ENCODE measurements around the gene CYP4Z1. TPM values are rescaled to one million over a fixed set of nuclear protein-coding genes. Genes with fewer than 3 reads are reported as not detected.
"Not testable (repeated sequence)": the region's sequence is repeated elsewhere in the genome, so short reads cannot be mapped to it uniquely, and the experiment has no call there.

The CYP4Z1 gene
- total RNA-seq, 3 donors from 2014 or later: 16.2 to 26.5 (median 19.2) TPM

DNA sequence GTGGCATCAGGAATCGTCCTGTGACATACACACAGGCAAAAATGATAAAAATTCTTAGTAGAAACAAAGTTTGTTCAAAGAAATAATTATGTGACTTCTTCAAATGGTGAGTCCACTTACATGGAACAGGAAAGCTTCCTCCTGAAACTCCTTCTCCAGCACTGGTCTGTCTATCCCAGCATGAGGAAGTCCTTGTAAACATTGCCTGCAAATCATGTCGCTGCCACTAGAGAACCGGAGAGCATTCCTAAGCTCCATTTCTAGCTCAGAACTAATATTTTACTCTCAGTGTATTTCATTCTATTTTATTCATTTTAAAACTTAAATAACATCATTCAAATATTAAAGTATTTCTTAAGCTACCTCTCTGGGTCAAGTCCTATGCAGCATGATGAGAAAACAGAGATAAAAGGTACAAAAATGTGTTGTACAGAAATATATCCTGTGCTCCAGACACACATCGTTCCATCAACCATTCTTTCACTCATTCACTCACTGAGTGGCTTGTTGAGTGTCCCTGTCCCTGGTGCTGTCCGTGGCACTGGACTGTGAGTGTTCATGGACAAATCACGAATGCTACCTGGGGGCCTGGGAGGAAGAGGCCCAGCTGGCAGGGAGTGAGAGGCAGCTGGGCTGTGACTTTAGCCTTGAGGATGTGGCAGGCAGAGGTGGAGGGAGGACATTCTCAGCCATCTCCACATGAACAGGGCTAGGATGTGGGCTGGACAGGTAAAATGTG lies 80.2 kb downstream of the CYP4Z1 start:
- no peak overlapping the region for H3K27ac ChIP-seq
- no peak overlapping the region for H3K4me3 ChIP-seq
- H3K9me3 ChIP-seq: no peaks in the 10 kb centered on the region
- H3K4me1 ChIP-seq: no peaks in the 10 kb centered on the region
- TF ChIP-seq POLR2A (IDR thresholded peaks at IDR 0.05): no peak
- no peak for TF ChIP-seq POLR2AphosphoS5 (IDR thresholded peaks at IDR 0.05)
- TF ChIP-seq, protein P1, sequence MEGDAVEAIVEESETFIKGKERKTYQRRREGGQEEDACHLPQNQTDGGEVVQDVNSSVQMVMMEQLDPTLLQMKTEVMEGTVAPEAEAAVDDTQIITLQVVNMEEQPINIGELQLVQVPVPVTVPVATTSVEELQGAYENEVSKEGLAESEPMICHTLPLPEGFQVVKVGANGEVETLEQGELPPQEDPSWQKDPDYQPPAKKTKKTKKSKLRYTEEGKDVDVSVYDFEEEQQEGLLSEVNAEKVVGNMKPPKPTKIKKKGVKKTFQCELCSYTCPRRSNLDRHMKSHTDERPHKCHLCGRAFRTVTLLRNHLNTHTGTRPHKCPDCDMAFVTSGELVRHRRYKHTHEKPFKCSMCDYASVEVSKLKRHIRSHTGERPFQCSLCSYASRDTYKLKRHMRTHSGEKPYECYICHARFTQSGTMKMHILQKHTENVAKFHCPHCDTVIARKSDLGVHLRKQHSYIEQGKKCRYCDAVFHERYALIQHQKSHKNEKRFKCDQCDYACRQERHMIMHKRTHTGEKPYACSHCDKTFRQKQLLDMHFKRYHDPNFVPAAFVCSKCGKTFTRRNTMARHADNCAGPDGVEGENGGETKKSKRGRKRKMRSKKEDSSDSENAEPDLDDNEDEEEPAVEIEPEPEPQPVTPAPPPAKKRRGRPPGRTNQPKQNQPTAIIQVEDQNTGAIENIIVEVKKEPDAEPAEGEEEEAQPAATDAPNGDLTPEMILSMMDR (IDR thresholded peaks at IDR 0.05): no peak
- H3K27me3 ChIP-seq: no peaks in the 10 kb centered on the region
- intact Hi-C loops (cut with DNase I; ENCODE audit: low total_unique reads): no loop called here
- no peaks in the 10 kb centered on the region for H3K36me3 ChIP-seq
- no peak for DNase-seq (ENCODE audit: low spot score in 2 of 2)

DNA sequence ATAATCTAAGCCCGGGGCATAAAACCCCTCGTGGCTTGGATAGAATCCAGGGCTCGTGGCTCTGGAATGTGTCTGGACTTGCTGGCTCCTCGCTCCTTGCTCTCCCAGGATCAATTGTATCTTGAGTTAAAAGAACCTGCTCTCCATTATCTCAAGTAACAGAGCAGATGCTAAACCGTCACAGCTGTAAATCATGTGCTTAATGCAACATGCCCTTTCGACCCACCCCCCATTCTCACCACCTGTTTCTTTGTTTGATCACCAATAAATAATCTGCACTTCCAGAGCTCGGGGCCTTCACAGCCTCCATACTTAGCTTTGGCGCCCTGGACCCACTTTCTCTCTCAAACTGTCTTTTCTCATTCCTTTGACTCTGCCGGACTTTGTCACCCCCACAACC lies 82.1 kb downstream of the CYP4Z1 start:
- H3K9me3 ChIP-seq; H3K4me1 ChIP-seq; DNase-seq (ENCODE audit: low spot score in 2 of 2); H3K4me3 ChIP-seq; H3K27ac ChIP-seq; intact Hi-C loops (cut with DNase I; ENCODE audit: low total_unique reads); H3K36me3 ChIP-seq; H3K27me3 ChIP-seq: not testable (repeated sequence)

DNA sequence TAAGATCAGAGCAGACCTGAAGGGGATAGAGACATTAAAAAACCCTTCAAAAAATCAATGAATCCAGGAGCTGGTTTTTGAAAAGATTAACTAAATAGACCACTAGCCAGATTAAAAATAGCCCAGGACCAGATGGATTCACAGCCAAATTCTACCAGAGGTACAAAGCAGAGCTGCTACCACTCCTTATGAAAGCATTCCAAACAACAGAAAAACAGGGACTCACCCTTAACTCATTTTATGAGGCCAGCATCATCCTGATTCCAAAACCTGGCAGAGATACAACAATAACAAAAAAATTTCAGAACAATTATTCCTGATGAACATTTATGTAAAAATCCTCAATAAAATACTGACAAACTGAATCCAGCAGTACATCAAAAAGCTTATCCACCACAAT lies 89.4 kb downstream of the CYP4Z1 start:
- H3K4me3 ChIP-seq; H3K27ac ChIP-seq; DNase-seq (ENCODE audit: low spot score in 2 of 2); H3K4me1 ChIP-seq; H3K27me3 ChIP-seq; H3K9me3 ChIP-seq; intact Hi-C loops (cut with DNase I; ENCODE audit: low total_unique reads); H3K36me3 ChIP-seq: not testable (repeated sequence)

DNA sequence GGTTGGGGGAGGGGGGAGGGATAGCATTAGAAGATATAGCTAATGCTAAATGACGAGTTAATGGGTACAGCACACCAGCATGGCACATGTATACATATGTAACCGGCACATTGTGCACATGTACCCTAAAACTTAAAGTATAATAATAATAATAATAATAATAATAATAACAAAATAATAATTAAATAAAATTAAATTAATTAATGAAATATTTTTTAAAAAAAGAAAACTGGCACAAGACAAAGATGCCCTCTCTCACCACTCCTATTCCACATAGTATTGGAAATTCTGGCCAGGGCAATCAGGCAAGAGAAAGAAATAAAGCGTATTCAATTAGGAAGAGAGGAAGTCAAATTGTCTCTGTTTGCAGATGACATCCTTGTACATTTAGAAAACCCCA lies 90.9 kb downstream of the CYP4Z1 start:
- H3K27ac ChIP-seq; H3K27me3 ChIP-seq; H3K4me3 ChIP-seq; H3K36me3 ChIP-seq; H3K4me1 ChIP-seq; intact Hi-C loops (cut with DNase I; ENCODE audit: low total_unique reads); H3K9me3 ChIP-seq; DNase-seq (ENCODE audit: low spot score in 2 of 2): not testable (repeated sequence)

DNA sequence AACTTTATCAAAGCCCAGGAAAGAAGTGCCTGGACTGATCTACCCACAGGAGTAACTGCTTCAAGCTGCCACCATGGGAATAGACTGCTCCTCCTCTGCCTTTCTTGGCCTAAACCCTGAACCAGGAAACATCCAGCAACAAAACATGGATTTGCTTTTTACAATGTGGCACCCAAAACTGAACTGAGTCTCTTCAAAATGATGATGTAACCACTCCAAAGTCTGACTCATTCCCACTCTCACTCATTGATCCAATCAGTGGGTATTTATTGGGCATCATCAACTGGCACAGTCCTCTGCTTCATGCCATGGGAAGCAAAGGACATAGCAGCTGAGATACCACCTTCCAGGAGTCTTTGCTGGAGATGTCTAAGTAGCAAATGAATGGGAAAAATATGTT lies 93.7 kb downstream of the CYP4Z1 start:
- DNase-seq (ENCODE audit: low spot score in 2 of 2): no peak
- Histone ChIP-seq H3K27me3 (no peaks in the 10 kb centered on the region), H3K4me3 (no peak overlapping the region), H3K36me3 (no peaks in the 10 kb centered on the region), H3K9me3 (no peaks in the 10 kb centered on the region), H3K27ac (no peak overlapping the region), H3K4me1 (no peaks in the 10 kb centered on the region)
- TF ChIP-seq POLR2A (IDR thresholded peaks at IDR 0.05): no peak
- TF ChIP-seq, protein P1 (IDR thresholded peaks at IDR 0.05): no peak
- TF ChIP-seq POLR2AphosphoS5 (IDR thresholded peaks at IDR 0.05): no peak
- intact Hi-C loops (cut with DNase I; ENCODE audit: low total_unique reads): no loop called here

DNA sequence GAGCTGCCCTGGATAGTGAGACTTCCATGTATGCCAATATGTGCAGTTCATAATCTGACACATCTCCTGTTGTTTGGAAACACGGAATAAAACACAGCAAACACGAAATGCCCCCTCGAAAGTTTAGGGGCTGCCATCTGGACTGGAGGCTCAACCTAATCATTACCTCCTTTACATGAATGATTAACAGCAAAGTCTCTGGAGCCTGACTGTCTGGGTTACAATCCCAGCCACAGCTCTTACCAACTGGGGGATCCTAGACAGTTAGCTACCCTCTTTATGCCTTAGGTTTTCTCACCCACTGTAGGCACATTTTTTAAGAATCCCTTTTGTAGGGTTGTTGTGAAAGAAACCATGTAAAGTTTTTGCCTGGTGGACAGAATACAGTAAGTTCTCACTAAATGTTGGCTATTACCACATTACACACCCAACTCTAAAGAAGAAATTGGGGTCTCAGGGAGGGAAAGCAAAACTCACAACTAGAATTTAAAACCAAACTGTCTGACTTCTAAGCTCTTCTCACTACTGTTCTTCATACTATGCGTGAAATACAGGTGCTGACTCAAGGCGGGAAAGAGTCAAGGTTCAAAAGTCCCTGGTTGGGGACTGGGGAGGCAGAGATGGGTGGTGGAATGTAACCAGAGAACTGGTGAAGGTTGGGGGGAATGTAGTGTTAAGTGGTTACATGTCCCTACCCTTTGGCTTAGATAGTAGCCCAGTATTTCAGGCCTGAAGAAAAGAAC lies 94.4 kb downstream of the CYP4Z1 start:
- no peaks in the 10 kb centered on the region for H3K4me1 ChIP-seq
- DNase-seq (ENCODE audit: low spot score in 2 of 2): no peak
- no peaks in the 10 kb centered on the region for H3K36me3 ChIP-seq
- intact Hi-C loops (cut with DNase I; ENCODE audit: low total_unique reads): no loop called here
- H3K27me3 ChIP-seq: no peaks in the 10 kb centered on the region
- H3K4me3 ChIP-seq: no peak overlapping the region
- H3K27ac ChIP-seq: no peak overlapping the region
- no peak for TF ChIP-seq POLR2A (IDR thresholded peaks at IDR 0.05)
- TF ChIP-seq POLR2AphosphoS5 (IDR thresholded peaks at IDR 0.05): no peak
- TF ChIP-seq, protein P1 (IDR thresholded peaks at IDR 0.05): no peak
- no peaks in the 10 kb centered on the region for H3K9me3 ChIP-seq
